Liver (tissue), 9 donors: Measurements from ENCODE around the gene RPUSD4. TPM values are rescaled to one million over a fixed set of nuclear protein-coding genes. Genes with fewer than 3 reads are reported as not detected.

ENCODE experiments used
- DNase-seq: peaks from one replicate; pipeline ENCODE4 v3.0.0-alpha.2; 2017; ENCODE audit warnings: low spot score
- H3K27ac ChIP-seq, 2 donors: one replicate each; pipeline ENCODE4 v1.7.0; 2013; ENCODE audit warnings: inconsistent platforms in 2 of 2, low read length in 2 of 2, control low read depth in 1 of 2, low read depth in 1 of 2, mild to moderate bottlenecking in 1 of 2
- H3K27me3 ChIP-seq, 4 donors: one replicate each; pipeline versions ENCODE4 v1.6.1 to v1.7.0; 2013; ENCODE audit warnings: low read length in 3 of 4, inconsistent platforms in 1 of 4, mild to moderate bottlenecking in 1 of 4, moderate library complexity in 1 of 4; ENCODE audit not compliant: control insufficient read depth in 4 of 4, insufficient read depth in 4 of 4
- H3K36me3 ChIP-seq, 4 donors: one replicate each; pipeline versions ENCODE4 v1.6.1 to v1.7.0; 2013; ENCODE audit warnings: low read length in 3 of 4, mild to moderate bottlenecking in 3 of 4, low read depth in 1 of 4, moderate library complexity in 1 of 4; ENCODE audit not compliant: control insufficient read depth in 4 of 4, insufficient read depth in 3 of 4
- H3K4me1 ChIP-seq, 4 donors: one replicate each; pipeline versions ENCODE4 v1.6.1 to v1.7.0; 2013; ENCODE audit warnings: low read length in 3 of 4, mild to moderate bottlenecking in 3 of 4, moderate library complexity in 1 of 4; ENCODE audit not compliant: control insufficient read depth in 4 of 4, insufficient read depth in 4 of 4
- H3K4me3 ChIP-seq, 3 donors: one replicate each; pipeline versions ENCODE4 v1.6.1 to v1.7.0; 2013; ENCODE audit warnings: low read length in 3 of 3, control low read depth in 1 of 3, low read depth in 1 of 3, mild to moderate bottlenecking in 1 of 3
- H3K9ac ChIP-seq, 2 donors: one replicate each; pipeline ENCODE4 v1.7.0; 2013; ENCODE audit warnings: low read length in 2 of 2, mild to moderate bottlenecking in 2 of 2, moderate library complexity in 2 of 2, control low read depth in 1 of 2, low read depth in 1 of 2
- H3K9me3 ChIP-seq, 4 donors: one replicate each; pipeline versions ENCODE4 v1.6.1 to v1.7.0; 2013; ENCODE audit warnings: low read length in 3 of 4; ENCODE audit not compliant: control insufficient read depth in 4 of 4
- FOXA2 ChIP-seq: IDR thresholded peaks from 2 replicates; pipeline ENCODE4 v1.6.1; 2016; ENCODE audit warnings: antibody characterized with exemption
- HNF4A ChIP-seq, 2 donors: conservative IDR thresholded peaks; 2 replicates each; pipeline ENCODE4 v1.6.1; 2016; ENCODE audit warnings: antibody characterized with exemption in 2 of 2, mild to moderate bottlenecking in 2 of 2
- JUND ChIP-seq, 2 donors: IDR thresholded peaks; 2 replicates each; pipeline ENCODE4 v1.6.1; 2016; ENCODE audit warnings: antibody characterized with exemption in 2 of 2
- NR2F2 ChIP-seq: IDR thresholded peaks from 2 replicates; pipeline ENCODE4 v1.6.1; 2016; ENCODE audit warnings: antibody characterized with exemption
- RAD21 ChIP-seq, 2 donors: IDR thresholded peaks; 2 replicates each; pipeline ENCODE4 v1.6.1; 2016; ENCODE audit warnings: antibody characterized with exemption in 2 of 2, mild to moderate bottlenecking in 2 of 2
- RXRA ChIP-seq, 2 donors: IDR thresholded peaks; 2 replicates each; pipeline ENCODE4 v1.6.1; 2017 to 2018; ENCODE audit warnings: antibody characterized with exemption in 2 of 2, mild to moderate bottlenecking in 1 of 2
- SP1 ChIP-seq: IDR thresholded peaks from 2 replicates; pipeline ENCODE4 v1.6.1; 2018; ENCODE audit warnings: antibody characterized with exemption, mild to moderate bottlenecking
- TAF1 ChIP-seq: conservative IDR thresholded peaks from 2 replicates; pipeline ENCODE4 v1.6.1; 2016; ENCODE audit warnings: antibody characterized with exemption, mild to moderate bottlenecking
- WGBS: extraction: QIAGEN DNeasy Blood & Tissue Kit; methylation state at CpG from one replicate; pipeline ENCODE4 v1.1.7; 2013; 5-methylcytosine and 5-hydroxymethylcytosine counted together
- polyA plus RNA-seq, 2 donors: library from polyadenylated mRNA; stranded (reverse) in 1 of 2; unstranded in 1 of 2; fragments of 200-250 nt in 1 of 2; fragments of >200 nt in 1 of 2; fragmentation: Nextera tagmentation in 1 of 2; extraction: Ambion mirVana in 1 of 2; gene quantifications; one replicate each; pipeline versions ENCODE4 v1.2.1 to v1.2.3, GENCODE V29; 2013 to 2015
- total RNA-seq, 2 donors: library from RNA; depleted of rRNA; stranded (reverse); fragments of >200 nt; gene quantifications; one replicate each; pipeline ENCODE4 v1.2.3, GENCODE V29; 2014
- TF ChIP-seq, protein P1 (sequence below): fragments of 150-350 bp; IDR thresholded peaks from 2 replicates; pipeline ENCODE4 v1.5.1; 2017; ENCODE audit warnings: improper control_type of control experiment, low read depth, low read length; ENCODE audit not compliant: missing input control
- TF ChIP-seq, protein P2 (sequence below): IDR thresholded peaks from 2 replicates; pipeline ENCODE4 v1.6.1; 2016; ENCODE audit warnings: antibody characterized with exemption
- TF ChIP-seq, protein P3 (sequence below): IDR thresholded peaks from 2 replicates; pipeline ENCODE4 v1.6.1; 2016; ENCODE audit warnings: antibody characterized with exemption, mild to moderate bottlenecking
- donor health status: healthy.
- donor health status: healthy.
- donor health status: healthy.
- donor health status: healthy.
- donor health status: healthy.

Gene RPUSD4
- total and polyA plus RNA-seq, 4 donors: 9.4 to 23.7 (median 17.2) TPM

DNA sequence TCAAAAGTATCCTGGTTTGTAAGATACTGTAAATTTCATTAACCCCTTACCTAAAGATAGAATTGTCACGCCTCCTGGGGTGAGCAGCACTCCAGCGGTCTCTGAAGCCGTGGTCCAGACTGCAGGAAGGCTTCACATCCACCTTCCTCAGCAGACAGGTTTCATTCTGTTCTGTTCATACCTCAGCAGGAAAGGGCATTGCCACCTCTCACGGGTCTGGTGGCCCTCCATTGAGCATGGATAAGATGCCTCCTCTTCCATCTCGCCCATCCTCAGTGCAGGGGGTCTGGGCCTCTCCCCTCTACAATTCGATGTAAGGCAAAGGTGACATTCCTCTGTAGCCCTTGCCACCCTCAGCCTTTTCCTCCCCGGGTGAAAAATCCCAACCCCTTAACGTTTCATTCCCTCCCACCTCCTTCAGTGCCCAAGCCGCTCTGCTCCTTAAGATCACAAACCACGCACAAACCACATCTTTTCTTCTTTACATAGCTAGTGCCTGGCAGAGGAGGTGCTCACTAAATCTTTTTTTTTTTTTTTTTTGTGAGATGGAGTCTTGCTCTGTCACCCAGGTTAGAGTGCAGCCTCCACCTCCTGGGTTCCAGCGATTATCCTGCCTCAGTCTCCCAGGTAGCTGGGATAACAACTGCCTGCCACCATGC, 28.5 kb downstream of the RPUSD4 start:
- Histone ChIP-seq H3K4me1 (no peaks in the 10 kb centered on the region), H3K27ac (no peak overlapping the region), H3K9me3 (no peaks in the 10 kb centered on the region), H3K36me3 (no peaks in the 10 kb centered on the region), H3K27me3 (no peaks in the 10 kb centered on the region), H3K9ac (no peak overlapping the region), H3K4me3 (no peak overlapping the region)
- no peak for DNase-seq
- 91% methylated on average over 11 of the region's 11 CpGs for WGBS
- TF ChIP-seq TAF1: no peak
- TF ChIP-seq JUND (IDR thresholded peaks at IDR 0.05): no peak

DNA sequence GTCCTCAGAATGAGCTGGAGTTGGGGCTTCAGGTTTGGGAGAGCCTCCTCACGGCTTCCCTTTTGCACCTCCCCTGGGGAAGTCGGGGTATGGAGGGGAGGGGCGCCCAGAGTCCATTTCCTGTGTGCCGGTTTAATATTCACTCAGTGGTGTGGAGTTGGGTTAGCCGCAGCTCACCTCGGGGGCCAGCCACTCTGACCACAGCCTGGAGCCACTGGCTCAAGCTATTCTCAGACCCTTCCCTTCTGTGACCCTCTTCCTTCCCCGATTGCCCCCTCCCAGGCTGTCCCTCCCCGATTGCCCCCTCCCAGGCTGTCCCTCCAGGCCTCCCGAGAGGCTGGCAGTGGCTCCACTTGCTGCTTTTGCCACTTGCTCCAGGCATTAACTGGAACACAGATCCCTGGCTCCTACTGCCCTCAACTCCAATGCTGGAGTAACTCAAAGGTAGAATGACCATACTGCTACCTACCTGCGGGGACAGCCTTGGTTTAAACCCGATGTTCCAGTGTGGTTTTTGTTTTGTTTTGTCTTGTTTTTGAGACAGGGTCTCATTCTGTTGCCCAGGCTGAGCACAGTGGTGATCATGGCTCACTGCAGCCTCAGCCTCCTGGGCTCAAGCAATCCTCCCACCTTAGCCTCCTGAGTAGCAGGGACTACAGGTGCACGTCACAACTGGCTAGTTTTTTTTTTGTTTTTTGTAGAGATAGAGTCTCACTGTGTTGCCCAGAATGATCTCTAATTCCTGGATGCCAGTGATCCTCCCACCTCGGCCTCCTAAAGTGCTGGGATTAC, 29.3 kb downstream of the RPUSD4 start:
- Histone ChIP-seq H3K9me3 (no peaks in the 10 kb centered on the region), H3K36me3 (no peaks in the 10 kb centered on the region)
- no peak for DNase-seq

DNA sequence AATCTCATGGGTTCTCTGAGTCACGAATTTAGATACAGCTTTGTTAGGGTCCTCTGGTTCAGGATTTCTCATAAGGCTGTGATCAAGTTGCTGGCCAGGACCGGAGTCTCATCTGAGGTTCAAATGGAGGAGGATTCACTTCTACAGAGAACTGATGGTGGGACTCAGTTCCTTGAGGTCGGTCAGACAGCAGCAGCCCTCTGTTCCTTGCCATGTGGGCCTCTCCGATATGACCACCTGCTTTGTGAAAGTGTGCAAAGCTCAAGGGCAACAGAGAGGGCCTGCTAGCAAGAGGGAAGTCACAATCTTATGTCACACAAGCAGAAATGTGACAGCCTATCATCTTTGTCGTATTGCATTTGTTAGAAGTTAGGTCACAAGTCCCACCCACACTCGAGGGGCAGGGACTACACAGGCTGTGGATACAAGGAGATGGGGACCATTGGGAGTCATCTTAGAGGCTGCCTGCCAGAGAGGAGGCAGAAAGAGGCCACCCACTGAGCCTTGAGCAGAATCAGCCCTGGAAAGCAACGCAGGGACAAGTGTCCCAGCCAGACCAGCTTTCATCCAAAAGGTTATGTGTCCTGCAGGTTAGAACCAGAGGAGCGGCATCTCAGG, 34.5 kb downstream of the RPUSD4 start:
- no peak overlapping the region for H3K4me3 ChIP-seq
- H3K4me1 ChIP-seq: peaks cover 0 to 14% (median 1%) of the 10 kb centered on the region in 4 donors
- WGBS: 90% methylated on average over 8 of the region's 8 CpGs
- no peaks in the 10 kb centered on the region for H3K27me3 ChIP-seq
- no peak for TF ChIP-seq HNF4A (conservative IDR thresholded peaks at IDR 0.05)
- TF ChIP-seq JUND (IDR thresholded peaks at IDR 0.05): no peak
- DNase-seq: no peak
- H3K9ac ChIP-seq: no peak overlapping the region
- H3K9me3 ChIP-seq: no peaks in the 10 kb centered on the region
- no peaks in the 10 kb centered on the region for H3K36me3 ChIP-seq
- H3K27ac ChIP-seq: no peak overlapping the region

More for the DNA sequence above, 29.3 kb downstream of the RPUSD4 start:
- Histone ChIP-seq H3K4me1 (no peaks in the 10 kb centered on the region), H3K27me3 (no peaks in the 10 kb centered on the region), H3K9ac (no peak overlapping the region), H3K4me3 (no peak overlapping the region), H3K27ac (no peak overlapping the region)
- WGBS: 77% methylated on average over 13 of the region's 13 CpGs
- no peak for TF ChIP-seq JUND (IDR thresholded peaks at IDR 0.05)
- TF ChIP-seq, protein P1, sequence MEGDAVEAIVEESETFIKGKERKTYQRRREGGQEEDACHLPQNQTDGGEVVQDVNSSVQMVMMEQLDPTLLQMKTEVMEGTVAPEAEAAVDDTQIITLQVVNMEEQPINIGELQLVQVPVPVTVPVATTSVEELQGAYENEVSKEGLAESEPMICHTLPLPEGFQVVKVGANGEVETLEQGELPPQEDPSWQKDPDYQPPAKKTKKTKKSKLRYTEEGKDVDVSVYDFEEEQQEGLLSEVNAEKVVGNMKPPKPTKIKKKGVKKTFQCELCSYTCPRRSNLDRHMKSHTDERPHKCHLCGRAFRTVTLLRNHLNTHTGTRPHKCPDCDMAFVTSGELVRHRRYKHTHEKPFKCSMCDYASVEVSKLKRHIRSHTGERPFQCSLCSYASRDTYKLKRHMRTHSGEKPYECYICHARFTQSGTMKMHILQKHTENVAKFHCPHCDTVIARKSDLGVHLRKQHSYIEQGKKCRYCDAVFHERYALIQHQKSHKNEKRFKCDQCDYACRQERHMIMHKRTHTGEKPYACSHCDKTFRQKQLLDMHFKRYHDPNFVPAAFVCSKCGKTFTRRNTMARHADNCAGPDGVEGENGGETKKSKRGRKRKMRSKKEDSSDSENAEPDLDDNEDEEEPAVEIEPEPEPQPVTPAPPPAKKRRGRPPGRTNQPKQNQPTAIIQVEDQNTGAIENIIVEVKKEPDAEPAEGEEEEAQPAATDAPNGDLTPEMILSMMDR: no peak
- TF ChIP-seq NR2F2: no peak
- no peak for TF ChIP-seq FOXA2

DNA sequence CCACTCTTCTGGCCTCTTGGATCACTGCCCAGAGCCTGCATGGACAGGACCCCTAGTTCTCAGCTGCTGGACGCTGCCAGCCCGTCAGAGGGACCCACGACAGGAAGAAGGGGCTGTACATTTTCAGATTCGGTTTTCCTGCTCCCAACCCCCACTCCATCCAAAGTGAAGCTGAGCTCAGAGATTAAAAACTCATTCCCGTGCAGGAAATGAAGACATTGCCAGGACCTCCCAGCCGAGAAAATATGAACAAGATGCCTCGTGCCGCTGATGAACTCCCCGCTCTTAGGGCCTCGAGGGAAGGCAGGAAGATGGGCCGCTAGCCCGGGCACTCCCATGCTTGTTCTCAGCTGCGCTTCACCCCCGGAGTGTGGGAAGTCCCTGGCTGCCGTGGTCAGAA, 36.1 kb downstream of the RPUSD4 start:
- WGBS: 72% methylated on average over 15 of the region's 15 CpGs
- TF ChIP-seq, protein P2, sequence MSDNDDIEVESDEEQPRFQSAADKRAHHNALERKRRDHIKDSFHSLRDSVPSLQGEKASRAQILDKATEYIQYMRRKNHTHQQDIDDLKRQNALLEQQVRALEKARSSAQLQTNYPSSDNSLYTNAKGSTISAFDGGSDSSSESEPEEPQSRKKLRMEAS: no peak
- TF ChIP-seq RAD21 (IDR thresholded peaks at IDR 0.05) (no peak), RXRA (IDR thresholded peaks at IDR 0.05) (no peak), SP1 (no peak), HNF4A (conservative IDR thresholded peaks at IDR 0.05) (no peak)
- TF ChIP-seq, protein P3, sequence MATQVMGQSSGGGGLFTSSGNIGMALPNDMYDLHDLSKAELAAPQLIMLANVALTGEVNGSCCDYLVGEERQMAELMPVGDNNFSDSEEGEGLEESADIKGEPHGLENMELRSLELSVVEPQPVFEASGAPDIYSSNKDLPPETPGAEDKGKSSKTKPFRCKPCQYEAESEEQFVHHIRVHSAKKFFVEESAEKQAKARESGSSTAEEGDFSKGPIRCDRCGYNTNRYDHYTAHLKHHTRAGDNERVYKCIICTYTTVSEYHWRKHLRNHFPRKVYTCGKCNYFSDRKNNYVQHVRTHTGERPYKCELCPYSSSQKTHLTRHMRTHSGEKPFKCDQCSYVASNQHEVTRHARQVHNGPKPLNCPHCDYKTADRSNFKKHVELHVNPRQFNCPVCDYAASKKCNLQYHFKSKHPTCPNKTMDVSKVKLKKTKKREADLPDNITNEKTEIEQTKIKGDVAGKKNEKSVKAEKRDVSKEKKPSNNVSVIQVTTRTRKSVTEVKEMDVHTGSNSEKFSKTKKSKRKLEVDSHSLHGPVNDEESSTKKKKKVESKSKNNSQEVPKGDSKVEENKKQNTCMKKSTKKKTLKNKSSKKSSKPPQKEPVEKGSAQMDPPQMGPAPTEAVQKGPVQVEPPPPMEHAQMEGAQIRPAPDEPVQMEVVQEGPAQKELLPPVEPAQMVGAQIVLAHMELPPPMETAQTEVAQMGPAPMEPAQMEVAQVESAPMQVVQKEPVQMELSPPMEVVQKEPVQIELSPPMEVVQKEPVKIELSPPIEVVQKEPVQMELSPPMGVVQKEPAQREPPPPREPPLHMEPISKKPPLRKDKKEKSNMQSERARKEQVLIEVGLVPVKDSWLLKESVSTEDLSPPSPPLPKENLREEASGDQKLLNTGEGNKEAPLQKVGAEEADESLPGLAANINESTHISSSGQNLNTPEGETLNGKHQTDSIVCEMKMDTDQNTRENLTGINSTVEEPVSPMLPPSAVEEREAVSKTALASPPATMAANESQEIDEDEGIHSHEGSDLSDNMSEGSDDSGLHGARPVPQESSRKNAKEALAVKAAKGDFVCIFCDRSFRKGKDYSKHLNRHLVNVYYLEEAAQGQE: no peak
- no peak overlapping the region for H3K27ac ChIP-seq
- no peaks in the 10 kb centered on the region for H3K9me3 ChIP-seq
- H3K9ac ChIP-seq: no peak overlapping the region
- no peaks in the 10 kb centered on the region for H3K36me3 ChIP-seq
- no peaks in the 10 kb centered on the region for H3K27me3 ChIP-seq
- H3K4me3 ChIP-seq: no peak overlapping the region
- H3K4me1 ChIP-seq: peaks cover 0 to 14% (median 1%) of the 10 kb centered on the region in 4 donors
- no peak for DNase-seq
